ENCODE data around the gene RRP12.

Gene RRP12

DNA sequence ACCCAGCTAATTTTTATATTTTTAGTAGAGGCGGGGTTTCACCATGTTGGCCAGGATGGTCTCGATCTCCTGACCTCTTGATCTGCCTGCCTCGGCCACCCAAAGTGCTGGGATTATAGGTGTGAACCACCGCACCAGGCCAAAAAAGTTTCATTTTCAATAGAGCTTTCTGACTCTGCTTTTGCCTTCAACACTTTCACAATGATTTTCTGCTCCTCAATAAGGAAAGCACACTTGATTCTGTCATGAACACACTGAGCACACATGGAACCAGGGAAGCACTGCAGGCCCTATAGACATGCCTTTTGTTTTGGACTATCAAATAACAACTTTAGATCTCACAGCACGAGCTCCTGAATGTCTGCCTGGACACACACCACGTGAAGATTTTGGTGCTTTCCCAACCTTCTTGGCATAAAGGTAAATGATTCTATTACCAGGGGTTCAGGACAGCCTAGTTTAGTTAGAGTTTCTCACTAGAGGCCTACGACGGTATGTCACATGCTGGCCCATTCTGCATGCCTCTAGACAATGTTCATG is 8.0 kb downstream of the RRP12 start:
- no peak for TF ChIP-seq CTCF (IDR thresholded peaks at IDR 0.05; ENCODE audit: low read depth, low read length)
- DNase-seq (ENCODE audit: low read depth in 2 of 2) = no peak

GRCh38 chr10:97390091-97390490 is 11.0 kb downstream of the RRP12 start:
- H3K4me3 ChIP-seq (replicated peaks in 1 of 2; ENCODE audit: low read depth in 2 of 2, low read length in 2 of 2) = no peak overlapping the region
- no peak for TF ChIP-seq CTCF (IDR thresholded peaks at IDR 0.05; ENCODE audit: low read depth, low read length)
- DNase-seq (ENCODE audit: low read depth in 2 of 2) = no peak

More for the DNA sequence above, 8.0 kb downstream of the RRP12 start:
- no peak overlapping the region for H3K4me3 ChIP-seq (replicated peaks in 1 of 2; ENCODE audit: low read depth in 2 of 2, low read length in 2 of 2)

DNA sequence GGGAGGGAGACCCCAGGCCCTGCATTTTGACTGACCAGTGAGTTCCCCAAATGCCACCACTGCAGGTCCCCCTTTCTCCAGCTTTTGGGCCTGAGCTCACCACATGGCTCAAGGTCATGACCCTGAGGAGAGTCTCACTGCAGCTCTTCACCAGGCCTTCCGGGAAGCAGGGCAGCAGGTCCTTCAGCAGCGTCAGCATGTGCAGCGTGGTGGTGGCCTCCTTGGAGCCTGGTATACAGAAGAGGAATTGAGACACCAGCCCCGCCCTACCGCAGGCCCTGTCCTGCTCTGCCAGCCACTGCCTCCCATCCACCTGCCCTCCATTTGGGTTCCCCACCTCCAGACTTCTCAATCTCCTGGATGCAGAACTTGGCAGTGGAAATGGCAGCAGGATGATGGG is 13.0 kb downstream of the RRP12 start:
- DNase-seq (ENCODE audit: low read depth in 2 of 2) = no peak
- no peak overlapping the region for H3K4me3 ChIP-seq (replicated peaks in 1 of 2; ENCODE audit: low read depth in 2 of 2, low read length in 2 of 2)
- TF ChIP-seq CTCF (IDR thresholded peaks at IDR 0.05; ENCODE audit: low read depth, low read length) = no peak

GRCh38 chr10:97385565-97385964 is 15.6 kb downstream of the RRP12 start:
- no peak overlapping the region for H3K4me3 ChIP-seq (replicated peaks in 1 of 2; ENCODE audit: low read depth in 2 of 2, low read length in 2 of 2)
- no peak for TF ChIP-seq CTCF (IDR thresholded peaks at IDR 0.05; ENCODE audit: low read depth, low read length)
- no peak for DNase-seq (ENCODE audit: low read depth in 2 of 2)

GRCh38 chr10:97384641-97385040 is 16.5 kb downstream of the RRP12 start:
- no peak overlapping the region for H3K4me3 ChIP-seq (replicated peaks in 1 of 2; ENCODE audit: low read depth in 2 of 2, low read length in 2 of 2)
- DNase-seq (ENCODE audit: low read depth in 2 of 2) = no peak
- TF ChIP-seq CTCF (IDR thresholded peaks at IDR 0.05; ENCODE audit: low read depth, low read length) = no peak

GRCh38 chr10:97384156-97384555 is 17.0 kb downstream of the RRP12 start:
- no peak for TF ChIP-seq CTCF (IDR thresholded peaks at IDR 0.05; ENCODE audit: low read depth, low read length)
- DNase-seq (ENCODE audit: low read depth in 2 of 2) = no peak
- H3K4me3 ChIP-seq (replicated peaks in 1 of 2; ENCODE audit: low read depth in 2 of 2, low read length in 2 of 2) = no peak overlapping the region

- TF ChIP-seq CTCF (IDR thresholded peaks at IDR 0.05; ENCODE audit: low read depth, low read length) = no peak
- H3K4me3 ChIP-seq (replicated peaks in 1 of 2; ENCODE audit: low read depth in 2 of 2, low read length in 2 of 2) = no peak overlapping the region
- no peak for DNase-seq (ENCODE audit: low read depth in 2 of 2)
Measured at GRCh38 chr10:97383159-97383558, 18.0 kb downstream of the RRP12 start.
